Hematopoietic multipotent progenitor cell treated with erythropoietin and hydrocortisone succinate and interleukin-3 and kit ligand, for 15 days (in vitro differentiated cells): ENCODE measurements around the gene SAE1.
"Not testable (repeated sequence)": the region's sequence is repeated elsewhere in the genome, so short reads cannot be mapped to it uniquely, and the experiment has no call there.

Source experiments
- DNase-seq: peaks from one replicate; pipeline ENCODE4 v3.0.0-alpha.2; 2015; ENCODE audit warnings: low spot score

SAE1 gene

DNA sequence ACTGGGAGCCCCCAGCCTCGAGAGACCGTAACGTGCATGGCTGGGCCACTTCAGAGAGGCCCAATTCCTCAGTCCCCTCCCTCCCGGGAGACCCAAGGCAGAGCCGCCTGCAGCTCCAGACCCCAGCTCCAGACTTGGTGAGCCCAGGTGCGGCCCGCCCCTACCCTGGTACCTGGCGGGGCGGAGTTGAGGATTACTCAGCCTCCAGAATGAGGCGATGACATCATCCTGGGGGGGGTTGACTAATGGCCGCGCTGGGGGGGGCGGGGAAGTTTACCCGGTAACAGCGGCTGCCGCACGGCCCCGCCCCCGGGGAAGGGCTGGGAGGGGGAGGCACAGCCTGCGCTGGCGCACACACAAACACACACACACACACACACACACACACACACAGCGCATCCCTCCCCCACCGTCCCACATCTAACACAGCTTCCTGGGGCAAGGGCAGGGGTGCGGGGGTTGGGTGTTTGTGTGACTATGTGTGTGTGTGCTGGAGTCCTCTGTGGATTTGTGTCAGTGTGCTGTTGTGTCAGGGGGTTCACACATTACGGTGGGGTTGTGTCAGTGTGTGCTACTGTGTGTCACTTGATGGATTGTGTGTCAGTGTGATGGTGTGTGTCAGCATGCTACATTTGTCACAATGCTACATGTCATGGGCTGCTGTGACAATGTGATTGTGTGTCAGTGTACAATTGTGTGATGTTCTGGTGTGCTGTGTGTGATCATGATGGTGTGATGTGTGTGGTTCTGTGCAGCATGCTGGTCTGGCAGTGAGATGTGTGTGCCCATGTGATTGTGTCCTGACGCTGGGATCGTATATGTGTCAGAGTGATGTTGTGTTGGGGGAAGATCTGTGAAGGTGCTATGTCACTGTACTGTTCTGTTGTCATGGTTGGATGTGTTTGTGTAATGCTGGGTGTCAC, 110.6 kb downstream of the SAE1 start:
- DNase-seq, result peak; percentile 84

DNA sequence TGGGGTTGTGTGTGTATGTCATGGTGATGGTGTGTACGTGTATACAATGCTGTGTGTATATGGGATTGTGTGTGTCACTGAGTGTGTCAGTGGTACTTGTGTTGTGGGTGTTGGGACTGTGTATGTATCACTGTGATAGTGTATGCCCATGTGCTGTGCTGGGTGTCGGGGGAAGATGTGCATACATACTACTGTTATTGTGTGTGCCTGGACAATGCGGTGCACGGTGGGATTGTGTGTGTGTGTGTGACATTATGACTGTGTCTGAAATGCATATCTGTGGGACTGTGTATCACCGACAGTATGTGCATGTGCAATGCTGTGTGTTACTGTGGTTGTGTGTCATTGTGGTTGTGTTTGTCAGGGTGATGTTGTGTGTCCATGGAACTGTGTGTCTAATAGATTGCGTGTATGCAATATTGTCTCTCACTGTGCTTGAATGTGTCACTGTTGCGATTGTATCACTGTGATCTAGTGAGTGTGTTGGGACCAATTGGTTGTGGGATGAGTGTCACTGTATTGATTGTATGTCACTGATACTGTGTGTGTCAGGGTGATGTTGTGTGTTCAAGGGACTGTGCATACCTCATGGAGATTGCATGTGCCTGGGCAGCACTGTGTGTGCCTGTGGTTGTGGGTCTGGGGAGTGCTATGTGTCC, 111.4 kb downstream of the SAE1 start:
- no peak for DNase-seq

DNA sequence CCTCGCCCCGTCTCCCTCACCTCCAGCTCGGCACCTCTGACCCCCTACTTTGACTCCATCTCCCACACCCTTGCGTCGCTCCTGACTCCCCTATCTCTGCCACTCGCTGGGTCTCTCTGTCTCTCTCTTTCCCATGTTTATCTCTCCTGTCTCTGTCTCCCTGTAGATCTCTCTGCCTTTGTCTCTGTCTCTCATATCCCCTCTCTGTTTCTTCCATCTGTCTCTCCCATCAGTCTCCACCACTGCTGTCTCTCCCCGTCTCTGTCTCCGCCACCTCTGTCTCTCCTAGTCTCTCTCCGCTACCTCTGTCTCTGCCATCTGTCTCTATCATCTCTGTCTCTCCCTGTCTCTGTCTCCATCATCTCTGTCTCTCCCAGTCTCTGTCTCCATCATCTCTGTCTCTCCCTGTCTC, 112.7 kb downstream of the SAE1 start:
- DNase-seq, result no peak

DNA sequence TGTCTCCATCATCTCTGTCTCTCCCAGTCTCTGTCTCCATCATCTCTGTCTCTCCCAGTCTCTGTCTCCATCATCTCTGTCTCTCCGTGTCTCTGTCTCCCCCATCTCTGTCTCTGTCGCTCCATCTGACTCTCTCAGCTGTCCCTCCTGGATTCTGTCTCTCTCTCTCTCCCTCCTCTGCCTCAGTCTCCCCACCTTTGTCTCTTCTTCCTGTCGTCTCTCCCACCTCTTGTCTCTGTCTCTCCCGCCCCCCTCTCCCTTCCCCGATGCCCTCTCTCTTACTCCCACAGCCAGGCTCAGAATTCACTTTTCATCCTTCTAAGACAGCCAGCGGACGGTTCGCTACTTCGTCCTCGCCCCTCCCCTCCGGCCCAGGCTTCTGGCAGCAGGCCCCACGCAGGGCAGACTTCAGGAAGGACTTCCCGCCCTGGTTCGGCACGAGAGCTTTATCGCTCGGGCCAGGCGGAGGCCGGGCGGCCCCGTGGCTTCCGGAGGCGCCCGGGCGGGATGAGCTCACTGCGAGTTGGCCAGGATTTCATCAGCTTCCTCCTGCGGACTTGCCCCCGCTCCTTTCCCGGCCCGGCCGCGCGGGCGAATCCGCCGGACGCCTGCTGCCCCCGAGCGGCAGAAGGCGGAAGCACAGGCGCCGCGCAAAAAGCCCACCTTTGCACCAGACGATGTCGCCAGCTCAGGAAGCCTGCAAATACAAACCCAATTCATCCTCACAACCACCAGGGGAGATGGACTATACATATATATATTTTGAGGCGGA, 113.3 kb downstream of the SAE1 start:
- peak; percentile 97 for DNase-seq

DNA sequence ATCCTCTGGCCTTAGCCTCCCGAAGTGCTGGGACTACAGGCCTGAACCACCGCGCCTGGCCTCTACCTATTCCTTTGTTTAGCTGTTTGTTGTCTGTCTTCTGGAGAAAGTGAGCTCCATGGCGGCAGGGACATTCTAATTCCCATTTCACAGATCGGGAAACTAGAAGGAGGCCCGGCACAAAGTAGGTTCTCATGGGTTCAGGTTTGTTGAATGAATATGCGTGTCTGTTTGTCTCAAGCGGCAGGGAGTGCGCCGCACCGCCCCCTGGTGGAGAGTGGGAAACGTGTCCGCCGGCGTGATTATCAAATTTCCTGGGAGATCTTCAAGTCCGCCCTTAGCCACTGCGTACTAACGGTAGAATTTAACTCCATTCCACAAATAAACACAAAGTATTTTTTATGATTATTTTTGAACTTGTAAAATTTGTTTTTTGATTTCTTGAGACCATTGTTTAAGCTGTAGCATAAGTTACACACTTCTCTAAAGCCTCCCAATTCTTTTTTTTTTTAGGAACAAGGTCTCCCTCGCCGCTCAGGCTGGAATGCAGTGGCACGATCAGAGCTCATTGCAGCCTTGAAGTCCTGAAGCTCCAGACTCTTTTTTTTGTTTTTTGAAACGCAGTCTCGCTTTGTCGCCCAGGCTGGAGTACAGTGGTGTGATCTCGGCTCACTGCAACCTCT, 116.8 kb downstream of the SAE1 start:
- peak; percentile 89 for DNase-seq

DNA sequence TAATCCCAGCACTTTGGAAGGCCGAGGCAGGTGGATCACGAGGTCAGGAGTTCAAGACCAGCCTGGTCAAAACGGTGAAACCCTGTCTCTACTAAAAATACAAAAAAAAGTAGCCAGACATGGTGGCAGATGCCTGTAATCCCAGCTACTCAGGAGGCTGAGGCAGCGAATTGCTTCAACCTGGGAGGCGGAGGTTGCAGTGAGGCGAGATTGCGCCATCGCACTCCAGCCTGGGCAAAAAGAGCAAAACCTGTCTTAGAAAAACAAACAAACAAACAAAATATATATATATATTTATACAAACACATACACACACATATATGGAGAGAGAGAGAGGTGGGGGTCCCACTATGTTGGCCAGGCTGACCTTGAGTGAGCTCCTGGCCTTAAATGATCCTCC, 122.4 kb downstream of the SAE1 start:
- not testable (repeated sequence) for DNase-seq

DNA sequence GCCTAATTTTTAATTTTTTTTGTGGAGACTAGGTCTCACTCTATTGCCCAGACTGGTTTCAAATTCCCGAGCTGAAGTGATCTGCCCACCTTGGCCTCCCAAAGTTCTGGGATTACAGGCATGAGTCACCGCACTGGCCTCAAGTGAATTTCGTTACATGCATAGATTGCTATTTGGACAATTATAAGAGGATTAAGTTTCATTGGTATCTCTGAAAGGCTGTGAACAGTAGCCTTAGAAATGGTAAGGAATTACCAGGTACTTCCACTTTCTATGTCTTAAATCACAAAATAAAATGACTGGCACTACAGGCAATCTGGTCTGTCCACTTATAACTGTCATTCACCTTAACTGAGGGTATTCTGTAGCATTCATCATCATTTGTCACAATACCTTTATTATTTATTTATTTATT, 122.8 kb downstream of the SAE1 start:
- no peak for DNase-seq

DNA sequence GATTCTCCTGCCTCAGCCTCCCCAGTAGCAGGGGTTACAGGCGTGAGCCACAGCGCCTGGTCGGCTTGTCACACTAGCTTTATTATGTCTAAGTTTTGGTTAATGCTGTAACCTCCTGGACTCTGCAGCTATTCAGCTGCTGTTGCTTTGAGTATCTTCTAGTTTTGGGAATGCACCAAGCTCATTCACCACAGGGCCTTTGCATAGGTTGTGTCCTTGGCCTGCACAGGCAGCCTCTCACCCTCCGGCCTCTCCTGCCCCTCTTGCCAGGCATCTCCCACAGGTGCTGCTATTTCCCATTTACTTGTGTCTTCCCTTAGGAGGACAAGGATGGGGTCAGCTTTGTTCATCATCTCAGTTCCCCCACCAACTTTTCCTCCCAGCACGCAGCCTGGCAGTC, 123.3 kb downstream of the SAE1 start:
- no peak for DNase-seq

DNA sequence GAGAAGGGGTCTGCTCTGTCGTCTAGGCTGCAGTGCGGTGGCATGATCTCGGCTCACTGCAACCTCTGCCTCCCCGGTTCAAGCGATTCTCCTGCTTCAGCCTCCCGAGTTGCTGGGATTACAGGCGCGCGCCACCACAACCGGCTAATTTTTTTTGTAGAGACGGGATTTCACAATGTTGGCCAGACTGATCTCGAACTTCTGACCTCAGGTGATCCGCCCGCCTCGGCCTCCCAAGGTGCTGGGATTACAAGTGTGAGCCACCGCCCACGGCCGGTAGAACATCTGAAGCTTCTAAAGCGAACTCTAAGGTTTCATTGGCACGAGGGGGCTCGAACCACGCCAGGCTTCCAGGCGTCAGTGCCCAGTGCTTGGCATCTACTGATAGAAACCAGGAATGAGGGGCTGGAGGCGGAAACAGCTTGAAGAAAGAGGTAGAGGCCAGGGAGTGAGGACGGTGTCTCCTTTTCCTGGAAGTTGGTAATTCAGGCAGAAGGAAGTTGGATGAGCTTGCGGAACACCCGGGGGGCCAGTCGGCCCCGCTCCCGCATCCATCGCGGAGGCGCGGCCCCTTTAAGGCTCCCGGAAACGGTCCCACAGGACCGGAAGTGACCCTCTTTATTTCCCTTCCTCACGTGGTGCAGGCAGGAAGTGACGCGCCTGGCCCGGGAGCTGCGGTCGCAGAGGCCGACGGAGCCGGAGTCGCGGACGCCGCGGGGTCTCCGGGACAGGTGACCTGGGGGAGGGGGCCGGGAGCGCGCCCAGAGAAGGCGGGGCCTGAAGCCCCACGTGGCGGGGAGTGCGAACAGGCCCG, 125.5 kb downstream of the SAE1 start, which contains the start of gene CCDC9:
CCDC9 (plus strand) TSS at position 647 of the 814 bp plus-strand sequence. CDS start 1,876 bp downstream, outside the sequence.
- peak; percentile 96 for DNase-seq

DNA sequence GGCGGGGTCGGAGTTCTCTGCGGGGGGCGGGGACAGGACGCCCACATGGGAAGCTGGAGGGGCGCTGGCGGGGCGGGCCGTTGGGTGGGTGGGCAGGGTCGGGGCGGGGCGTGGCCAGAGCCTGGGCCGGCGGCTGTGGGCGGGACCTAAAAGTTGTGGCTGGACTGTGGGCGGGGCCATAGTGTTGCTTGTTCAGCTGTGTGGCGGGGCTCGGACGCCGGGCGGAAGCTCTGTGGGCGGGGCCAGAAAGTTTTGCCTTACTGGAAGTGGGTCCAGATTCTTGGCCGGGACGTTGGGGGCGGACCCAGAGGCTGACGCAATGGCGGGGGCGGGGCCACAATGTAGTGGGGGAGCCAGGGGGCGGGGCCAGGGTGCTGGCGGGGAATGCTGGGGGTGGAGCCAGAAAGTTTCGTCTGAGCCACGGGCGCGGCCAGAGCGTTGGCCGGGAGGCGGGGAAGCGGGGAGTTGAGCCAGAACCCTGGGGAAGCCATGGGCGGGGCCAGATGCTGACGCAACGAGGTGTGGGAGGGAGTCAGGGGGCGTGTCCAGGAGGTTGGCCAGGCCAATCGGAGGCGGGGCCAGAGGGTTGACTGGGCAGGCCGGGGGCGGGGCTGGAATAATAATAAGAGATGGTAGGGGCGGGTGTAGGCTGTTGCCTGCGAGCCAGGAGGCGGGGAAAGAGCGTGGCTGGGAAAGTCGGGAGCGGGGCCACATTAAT, 126.2 kb downstream of the SAE1 start:
- DNase-seq, result peak; percentile 99

DNA sequence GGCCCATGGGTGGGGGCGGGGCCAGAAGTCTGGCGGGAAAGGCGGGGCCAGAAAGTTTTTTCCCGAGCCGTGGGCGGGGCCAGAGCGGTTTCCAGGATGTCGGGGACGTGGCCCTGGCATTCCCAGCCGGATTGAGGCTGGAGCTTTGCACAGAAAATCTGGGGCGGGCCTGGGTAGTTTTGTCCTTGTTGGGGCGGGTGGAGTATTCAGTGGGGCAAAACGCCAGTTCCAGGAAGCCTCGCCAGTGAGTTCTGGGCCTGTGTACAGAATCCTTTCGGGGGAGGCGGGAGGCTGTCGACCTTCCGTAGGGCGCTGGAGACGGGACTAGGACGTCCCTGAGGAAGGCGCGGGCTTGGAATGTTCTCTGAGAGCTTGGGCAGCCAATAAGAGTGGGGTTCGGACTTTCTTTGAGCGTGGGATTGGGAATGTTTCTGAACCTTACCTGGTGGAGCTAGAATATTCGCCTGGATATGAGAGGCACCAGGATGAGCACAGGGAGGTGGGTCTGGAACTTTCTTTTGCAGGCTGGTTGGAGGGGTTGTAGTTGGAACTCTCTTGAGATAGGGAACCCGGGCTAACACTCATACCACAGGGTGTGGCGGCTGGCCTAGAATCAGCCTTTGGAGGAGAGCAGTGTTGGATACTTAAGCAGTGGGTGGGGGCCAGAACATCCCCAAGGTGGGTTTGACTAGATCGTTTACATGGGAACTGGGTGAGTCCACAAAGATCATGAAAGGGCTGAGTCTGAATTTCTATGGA, 127.0 kb downstream of the SAE1 start:
- DNase-seq, result no peak

DNA sequence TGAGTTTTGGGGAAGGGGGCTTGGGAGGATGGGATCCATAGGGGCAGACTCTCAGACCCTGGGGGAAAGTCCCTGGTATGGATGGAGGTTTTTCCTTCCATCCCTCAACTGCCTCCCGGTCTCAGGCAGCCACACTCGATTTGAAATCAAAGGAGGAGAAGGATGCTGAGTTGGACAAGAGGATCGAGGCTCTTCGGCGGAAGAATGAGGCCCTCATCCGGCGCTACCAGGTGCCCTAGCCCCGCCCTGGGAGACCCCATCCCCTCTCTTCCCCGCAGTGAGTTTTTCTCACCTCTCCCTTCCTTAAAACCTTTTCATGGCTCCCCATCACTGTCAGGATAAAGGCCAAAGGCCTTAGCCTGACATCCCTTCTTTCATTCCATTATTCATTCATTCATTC, 127.8 kb downstream of the SAE1 start:
- DNase-seq, result no peak

DNA sequence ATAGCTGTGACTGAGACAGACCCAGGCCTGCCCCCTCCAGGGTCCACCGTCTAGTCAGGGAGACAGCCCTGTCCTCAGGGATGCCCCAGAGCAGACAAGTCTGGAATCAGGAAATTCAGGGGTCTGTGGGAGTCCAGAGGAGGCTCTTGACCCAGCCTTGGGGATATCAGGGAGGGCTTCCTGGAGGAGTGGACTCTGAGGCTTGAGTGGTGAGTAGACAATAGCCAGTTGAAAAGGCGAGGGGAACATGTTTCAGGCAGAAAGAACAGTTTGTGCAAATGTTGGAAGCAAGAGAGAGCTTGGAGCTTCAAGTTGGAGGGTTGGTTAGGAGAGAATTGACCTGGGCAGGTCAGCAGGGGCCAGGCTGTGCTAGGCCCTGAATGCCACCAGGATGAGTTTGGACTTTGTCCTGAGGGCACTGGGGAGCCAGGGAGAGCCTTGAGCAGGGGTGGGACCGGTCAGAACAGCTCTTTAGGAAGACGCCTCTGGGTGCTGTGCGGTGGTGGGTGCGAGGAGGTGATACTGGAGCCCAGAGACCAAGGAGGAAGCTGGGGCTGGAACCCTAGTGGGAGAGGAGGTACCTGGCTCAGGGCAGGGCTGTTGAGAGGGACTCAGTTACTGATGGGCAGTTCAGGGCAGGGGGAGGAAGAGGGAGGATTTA, 128.4 kb downstream of the SAE1 start:
- no peak for DNase-seq
